AG04450 (cell line): Measurements from ENCODE around the gene MAN1C1. TPM values are rescaled to one million over a fixed set of nuclear protein-coding genes. Genes with fewer than 3 reads are reported as not detected.

Experiments used
- CTCF ChIA-PET: fragments of 300-600, 350-600 bp; formaldehyde crosslinking; extraction: SDS; loops from one replicate; lab custom pipeline; 2022; ENCODE audit warnings: antibody characterized with exemption, inconsistent platforms; lab: Charles Lee
- POLR2A ChIA-PET: fragments of 350-600 bp; formaldehyde crosslinking; extraction: SDS; loops from one replicate; lab custom pipeline; 2021; ENCODE audit warnings: antibody characterized with exemption, inconsistent platforms; lab: Yijun Ruan, JAX
- DNase-seq: peaks from one replicate; pipeline ENCODE4 v3.0.0-alpha.2; 2011; ENCODE audit warnings: low read depth, low spot score
- H3K27ac ChIP-seq: one replicate; pipeline ENCODE4 v1.5.1; 2012; ENCODE audit warnings: low read depth, low read length, control low read depth
- H3K27me3 ChIP-seq: one replicate; pipeline ENCODE4 v1.6.0; 2012; ENCODE audit warnings: low read length; ENCODE audit not compliant: control insufficient read depth, insufficient read depth
- H3K4me3 ChIP-seq: 2 replicates; pipeline ENCODE4 v1.5.1; 2011; ENCODE audit warnings: mild to moderate bottlenecking, low read depth, low read length, control low read depth
- H3K9me3 ChIP-seq: 2 replicates; pipeline ENCODE4 v1.5.1; 2012; ENCODE audit warnings: low read length; ENCODE audit not compliant: control insufficient read depth, insufficient read depth
- CTCF ChIP-seq: IDR thresholded peaks from 2 replicates; pipeline ENCODE4 v1.5.1; 2011; ENCODE audit warnings: low read depth, low read length, control low read depth, inconsistent platforms
- polyA plus RNA-seq: library from polyadenylated mRNA; depleted of rRNA; stranded (reverse); fragments of >200 nt; gene quantifications from 2 replicates; pipeline ENCODE4 v1.2.3, GENCODE V29; 2011

The MAN1C1 gene
- polyA plus RNA-seq, 1 experiment = 16.9 TPM

- CTCF ChIA-PET = interaction anchor here (1.3 to 1.5 kb wide), 2 partner anchors 9 to 194 kb away, joined by 7 read pairs; no protein-coding TSS in a partner anchor
- no peak for DNase-seq
Observed at GRCh38 chr1:25802915-25803314, 186.3 kb downstream of the MAN1C1 start.

GRCh38 chr1:25803368-25803767 is 186.8 kb downstream of the MAN1C1 start:
- no peak for DNase-seq
- CTCF ChIA-PET = interaction anchor here (1.3 to 1.5 kb wide), 2 partner anchors 9 to 194 kb away, joined by 7 read pairs; no protein-coding TSS in a partner anchor
- Histone ChIP-seq H3K27ac (no peak overlapping the region), H3K9me3 (no peaks in the 10 kb centered on the region; the same call in 1 of the 2 replicates), H3K4me3 (no peak overlapping the region), H3K27me3 (no peaks in the 10 kb centered on the region)
- no peak for TF ChIP-seq CTCF
- POLR2A ChIA-PET = no interaction called here

More at GRCh38 chr1:25802915-25803314, 186.3 kb downstream of the MAN1C1 start:
- no peak overlapping the region for H3K4me3 ChIP-seq
- POLR2A ChIA-PET = no interaction called here
- H3K27me3 ChIP-seq = no peaks in the 10 kb centered on the region
- TF ChIP-seq CTCF = no peak
- no peak overlapping the region for H3K27ac ChIP-seq
- H3K9me3 ChIP-seq = no peaks in the 10 kb centered on the region; the same call in 1 of the 2 replicates

GRCh38 chr1:25804244-25804963 is 187.8 kb downstream of the MAN1C1 start:
- no peaks in the 10 kb centered on the region for H3K27me3 ChIP-seq
- TF ChIP-seq CTCF = no peak
- no peak overlapping the region for H3K27ac ChIP-seq
- CTCF ChIA-PET = no interaction called here
- no peak for DNase-seq
- POLR2A ChIA-PET = no interaction called here
- no peak overlapping the region for H3K4me3 ChIP-seq
- no peaks in the 10 kb centered on the region; the same call in 1 of the 2 replicates for H3K9me3 ChIP-seq

DNA sequence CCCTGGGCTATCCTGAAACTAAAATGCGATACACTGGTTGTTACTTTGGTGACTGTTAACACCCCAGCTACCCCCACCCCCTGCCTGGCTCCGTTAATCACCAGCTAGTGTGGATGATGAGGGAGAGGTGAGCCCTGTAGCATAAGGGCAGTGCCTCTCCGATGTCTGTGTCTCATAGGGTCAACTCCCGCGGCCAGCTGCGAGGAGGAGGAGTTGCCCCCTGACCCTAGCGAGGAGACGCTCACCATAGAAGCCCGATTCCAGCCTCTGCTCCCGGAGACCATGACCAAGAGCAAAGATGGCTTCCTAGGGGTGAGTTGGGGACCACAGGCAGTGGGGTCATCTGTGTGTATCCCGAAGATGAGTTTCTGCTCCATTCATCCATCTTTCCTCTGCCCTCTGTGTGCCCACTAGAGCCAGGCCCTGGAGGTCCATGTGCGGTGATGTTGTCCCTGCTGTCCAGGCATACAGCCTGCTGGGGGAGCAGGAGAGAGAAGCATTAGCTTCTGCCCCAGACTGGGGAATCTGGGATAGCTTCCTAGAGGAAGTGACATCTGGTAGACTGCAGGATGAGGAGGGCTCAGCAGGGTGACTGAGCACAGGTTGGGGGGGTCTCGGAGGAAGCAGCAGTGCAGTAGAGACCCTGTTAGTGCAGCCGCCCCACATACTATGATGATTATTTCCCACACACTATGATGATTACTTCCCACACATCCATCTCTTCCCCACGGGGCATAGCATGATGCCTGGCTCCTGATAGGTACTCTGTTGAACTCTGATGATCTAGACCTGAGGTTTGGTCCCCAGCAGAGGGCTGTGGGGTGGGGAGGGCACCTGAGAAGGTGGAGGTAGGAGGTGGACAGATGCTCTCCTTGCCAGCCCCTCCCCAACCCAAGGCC is 188.6 kb downstream of the MAN1C1 start:
- ChIA-PET POLR2A (no interaction called here), CTCF (no interaction called here)
- Histone ChIP-seq H3K27ac (no peak overlapping the region), H3K27me3 (no peaks in the 10 kb centered on the region), H3K9me3 (no peaks in the 10 kb centered on the region; the same call in 1 of the 2 replicates), H3K4me3 (no peak overlapping the region)
- no peak for TF ChIP-seq CTCF
- DNase-seq = no peak

DNA sequence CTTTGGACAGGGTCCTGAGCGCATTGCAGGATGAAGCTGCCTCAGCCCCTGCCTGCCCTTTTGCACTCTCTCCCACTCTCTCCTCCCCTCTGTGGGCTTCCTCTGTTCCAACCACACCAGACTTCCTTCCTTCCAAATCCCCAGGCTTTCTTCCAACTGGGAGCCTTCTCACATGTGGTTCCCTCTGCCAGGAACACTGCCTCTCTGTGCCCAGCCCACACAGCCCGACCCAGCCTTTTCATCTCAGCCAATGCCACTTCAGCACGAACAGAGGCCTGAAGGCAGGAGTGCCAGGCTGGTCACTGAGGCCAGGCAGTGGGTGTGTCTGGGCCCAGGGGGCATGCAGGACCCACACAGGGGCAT is 189.3 kb downstream of the MAN1C1 start:
- H3K27me3 ChIP-seq = no peaks in the 10 kb centered on the region
- ChIA-PET POLR2A (no interaction called here), CTCF (no interaction called here)
- H3K27ac ChIP-seq = no peak overlapping the region
- H3K9me3 ChIP-seq = no peaks in the 10 kb centered on the region; the same call in 1 of the 2 replicates
- no peak overlapping the region for H3K4me3 ChIP-seq
- DNase-seq = no peak
- TF ChIP-seq CTCF = no peak
